SK-N-SH (cell line): ENCODE data around the gene ARGLU1.

Source experiments
- CTCF ChIP-seq: fragments of 200-600 bp; sonication (generic); IDR thresholded peaks from 2 replicates; pipeline ENCODE4 v1.6.1; 2017; ENCODE audit warnings: antibody characterized with exemption, mild to moderate bottlenecking, moderate library complexity
- ELF1 ChIP-seq: IDR thresholded peaks from 2 replicates; pipeline ENCODE4 v1.4.0; 2012
- EP300 ChIP-seq, 2 experiments: IDR thresholded peaks; 2 replicates each; pipeline versions ENCODE4 v1.4.0 to v1.6.1; 2012; ENCODE audit warnings: borderline replicate concordance in 1 of 2, low read depth in 1 of 2, low read length in 1 of 2
- FOSL2 ChIP-seq: IDR thresholded peaks from 2 replicates; pipeline ENCODE4 v1.4.0; 2012; ENCODE audit warnings: low read depth, mild to moderate bottlenecking, moderate library complexity, borderline replicate concordance
- GABPA ChIP-seq: IDR thresholded peaks from 2 replicates; pipeline ENCODE4 v1.4.0; 2012; ENCODE audit warnings: low read depth, mild to moderate bottlenecking
- MAX ChIP-seq: IDR thresholded peaks from 2 replicates; pipeline ENCODE4 v1.4.0; 2012; ENCODE audit warnings: low read depth
- MXI1 ChIP-seq: IDR thresholded peaks from 2 replicates; pipeline ENCODE4 v1.6.1; 2012; ENCODE audit warnings: mild to moderate bottlenecking, low read depth, low read length, improper control_type of control experiment
- NRF1 ChIP-seq: IDR thresholded peaks from 2 replicates; pipeline ENCODE4 v1.6.1; 2012; ENCODE audit warnings: low read depth, mild to moderate bottlenecking, low read length
- RAD21 ChIP-seq: IDR thresholded peaks from 2 replicates; pipeline ENCODE4 v1.6.1; 2012; ENCODE audit warnings: mild to moderate bottlenecking, low read length
- TEAD4 ChIP-seq: IDR thresholded peaks from 2 replicates; pipeline ENCODE4 v1.4.0; 2012; ENCODE audit warnings: mild to moderate bottlenecking, borderline replicate concordance; ENCODE audit not compliant: insufficient read depth
- USF2 ChIP-seq: fragments of 150-350 bp; IDR thresholded peaks from 2 replicates; pipeline ENCODE4 v1.6.1; 2017; ENCODE audit warnings: antibody characterized with exemption, low read length, low read depth, borderline replicate concordance
- ZBTB33 ChIP-seq: IDR thresholded peaks from 2 replicates; pipeline ENCODE4 v1.4.0; 2012; ENCODE audit warnings: low read depth, borderline replicate concordance

GRCh38 chr13:106569233-106570095 is 1.5 kb upstream of the ARGLU1 start:
- TF ChIP-seq NRF1, result no peak
- TF ChIP-seq EP300 (IDR thresholded peaks at IDR 0.05; ENCODE audit: borderline replicate concordance in 1 of 2, low read depth in 1 of 2, low read length in 1 of 2), result no peak
- no peak for TF ChIP-seq CTCF
- no peak for TF ChIP-seq TEAD4
- TF ChIP-seq MXI1, result no peak
- TF ChIP-seq RAD21, result no peak
- TF ChIP-seq MAX, result no peak
- no peak for TF ChIP-seq GABPA
- no peak for TF ChIP-seq USF2
- no peak for TF ChIP-seq ELF1
- TF ChIP-seq ZBTB33, result no peak
- no peak for TF ChIP-seq FOSL2
